GM18861 (cell line): ENCODE data around the gene RBM20.
"Not testable (repeated sequence)": the region's sequence is repeated elsewhere in the genome, so short reads cannot be mapped to it uniquely, and the experiment has no call there.

ENCODE experiments used
- ATAC-seq: cut with Tn5 transposase; IDR thresholded peaks from one replicate; pipeline ENCODE4 v1.9.1; 2021; ENCODE audit not compliant: unreplicated experiment

RBM20 gene

DNA sequence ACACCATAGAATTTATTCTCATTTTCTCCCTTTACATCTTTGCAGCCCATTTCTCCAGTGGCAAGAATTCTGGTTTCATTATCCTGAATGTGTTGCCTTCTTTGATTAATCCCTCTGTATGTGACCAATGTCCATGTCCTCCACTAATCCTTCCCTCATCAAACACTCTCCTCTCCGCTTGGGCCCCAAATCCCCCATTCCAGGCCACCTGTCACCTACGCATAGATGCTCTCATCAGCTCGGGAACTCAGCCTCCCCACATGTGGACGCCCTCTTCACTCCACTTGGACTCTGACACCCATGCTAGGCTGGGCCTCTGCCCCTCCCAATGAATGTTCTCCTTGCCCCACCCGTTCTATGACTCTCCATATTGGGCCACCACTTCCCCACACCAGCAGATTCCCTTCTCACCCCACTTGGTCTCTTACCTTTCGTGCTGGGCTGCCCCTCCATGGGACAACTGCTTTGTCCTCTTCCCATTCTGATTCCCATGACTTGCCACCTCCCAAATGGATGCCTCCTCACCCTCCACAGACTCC is 18.7 kb upstream of the RBM20 start:
- ATAC-seq = no peak

- no peak for ATAC-seq
Measured at GRCh38 chr10:110625951-110626855, 17.9 kb upstream of the RBM20 start.

- ATAC-seq = no peak
Measured at GRCh38 chr10:110628161-110628560, 16.0 kb upstream of the RBM20 start.

GRCh38 chr10:110629680-110630191 is 14.4 kb upstream of the RBM20 start:
- no peak for ATAC-seq

- no peak for ATAC-seq
Measured at GRCh38 chr10:110631934-110632333, 12.2 kb upstream of the RBM20 start.

GRCh38 chr10:110632591-110633215 is 11.4 kb upstream of the RBM20 start:
- ATAC-seq = no peak

- no peak for ATAC-seq
Measured at GRCh38 chr10:110634527-110635209, 9.5 kb upstream of the RBM20 start.

- ATAC-seq = no peak
Measured at GRCh38 chr10:110636572-110636931, 7.6 kb upstream of the RBM20 start.

GRCh38 chr10:110636932-110637557 is 7.1 kb upstream of the RBM20 start:
- ATAC-seq = no peak

GRCh38 chr10:110637558-110638053 is 6.5 kb upstream of the RBM20 start:
- no peak for ATAC-seq

DNA sequence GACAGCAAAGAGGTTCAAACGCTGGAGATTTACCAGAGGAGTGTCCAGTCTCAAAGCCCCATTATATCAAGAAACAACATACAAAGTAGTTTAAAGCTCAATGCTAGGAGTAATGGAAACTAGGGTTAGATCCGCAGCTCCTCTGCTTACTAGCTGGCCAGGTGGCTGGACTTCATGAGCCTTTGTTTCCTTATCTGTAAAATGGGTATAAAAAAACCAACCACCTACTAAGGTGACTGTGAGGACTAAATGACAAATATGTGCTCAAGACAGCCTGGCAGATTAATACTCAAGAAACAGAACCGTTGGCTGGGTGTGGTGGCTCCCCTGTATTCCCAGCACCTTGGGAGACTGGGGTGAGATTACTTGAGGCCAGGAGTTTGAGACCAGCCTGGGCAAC is 5.8 kb upstream of the RBM20 start:
- no peak for ATAC-seq

- ATAC-seq = not testable (repeated sequence)
Measured at GRCh38 chr10:110639046-110639445, 5.1 kb upstream of the RBM20 start.

DNA sequence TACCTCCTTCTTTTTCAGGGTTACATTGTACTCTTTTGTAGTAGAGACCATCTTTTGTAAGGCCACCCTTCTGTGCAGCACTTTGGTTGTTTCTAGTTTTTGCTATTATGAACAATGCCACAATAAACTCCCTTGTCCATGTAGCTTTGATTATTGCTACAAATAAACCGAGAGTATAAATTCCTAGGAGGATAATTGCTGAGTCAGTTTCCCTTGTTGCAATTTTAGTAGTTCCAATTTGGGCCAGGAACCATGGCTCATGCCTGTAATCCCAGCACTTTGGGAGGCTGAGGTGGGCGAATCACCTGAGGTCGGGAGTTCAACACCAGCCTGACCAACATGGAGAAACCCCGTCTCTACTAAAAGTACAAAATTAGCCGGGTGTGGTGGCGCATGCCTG is 4.3 kb upstream of the RBM20 start:
- not testable (repeated sequence) for ATAC-seq

GRCh38 chr10:110641256-110641655 is 2.9 kb upstream of the RBM20 start:
- peak; percentile 74 for ATAC-seq

- ATAC-seq = no peak
Measured at GRCh38 chr10:110642204-110643034, 1.7 kb upstream of the RBM20 start.

- ATAC-seq = no peak
Measured at GRCh38 chr10:110643035-110643652, 992 bp upstream of the RBM20 start.

GRCh38 chr10:110644598-110645462 is 694 bp downstream of the RBM20 start:
- no peak for ATAC-seq

GRCh38 chr10:110646417-110647135 is 2.4 kb downstream of the RBM20 start:
- ATAC-seq = no peak
